Glutamatergic neuron (in vitro differentiated cells): Measurements from ENCODE around the gene IL1RL1. TPM values are rescaled to one million over a fixed set of nuclear protein-coding genes. Genes with fewer than 3 reads are reported as not detected.

Experiments
- DNase-seq: peaks from one replicate; pipeline ENCODE4 v3.0.0; 2022
- H3K27ac Mint-ChIP-seq: one replicate; pipeline ENCODE4 v1.8.0; 2020; ENCODE audit warnings: mild to moderate bottlenecking, mixed read lengths, inconsistent platforms; ENCODE audit not compliant: unreplicated experiment
- H3K27me3 Mint-ChIP-seq: one replicate; pipeline ENCODE4 v1.8.0; 2020; ENCODE audit warnings: mild to moderate bottlenecking, moderate library complexity, mixed read lengths, inconsistent platforms; ENCODE audit not compliant: unreplicated experiment
- H3K36me3 Mint-ChIP-seq: one replicate; pipeline ENCODE4 v1.8.0; 2020; ENCODE audit warnings: mild to moderate bottlenecking, mixed read lengths, inconsistent platforms; ENCODE audit not compliant: unreplicated experiment
- H3K4me1 Mint-ChIP-seq: one replicate; pipeline ENCODE4 v1.8.0; 2020; ENCODE audit warnings: mild to moderate bottlenecking, low read depth, mixed read lengths, inconsistent platforms; ENCODE audit not compliant: unreplicated experiment
- H3K4me3 Mint-ChIP-seq: one replicate; pipeline ENCODE4 v1.8.0; 2020; ENCODE audit warnings: mild to moderate bottlenecking, mixed read lengths, inconsistent platforms; ENCODE audit not compliant: unreplicated experiment
- H3K9me3 Mint-ChIP-seq: one replicate; pipeline ENCODE4 v1.8.0; 2020; ENCODE audit warnings: mild to moderate bottlenecking, moderate library complexity, mixed read lengths, inconsistent platforms; ENCODE audit not compliant: unreplicated experiment
- total RNA-seq: library from RNA; stranded (reverse); fragmentation: NEBNext Ultra II Directional; extraction: Animal tissue kit (Norgen Biotek cat#: 25700); gene quantifications from one replicate; pipeline ENCODE4 v1.2.1, GENCODE V29; 2021; ENCODE audit not compliant: unreplicated experiment
- TF ChIP-seq, protein P1 (sequence below): fragments of 200-600 bp; sonication (generic); IDR thresholded peaks from one replicate; pipeline ENCODE4 v1.5.0; 2021; ENCODE audit not compliant: partially characterized antibody, unreplicated experiment

IL1RL1 gene
- total RNA-seq, 1 donor from 2014 or later: not detected

DNA sequence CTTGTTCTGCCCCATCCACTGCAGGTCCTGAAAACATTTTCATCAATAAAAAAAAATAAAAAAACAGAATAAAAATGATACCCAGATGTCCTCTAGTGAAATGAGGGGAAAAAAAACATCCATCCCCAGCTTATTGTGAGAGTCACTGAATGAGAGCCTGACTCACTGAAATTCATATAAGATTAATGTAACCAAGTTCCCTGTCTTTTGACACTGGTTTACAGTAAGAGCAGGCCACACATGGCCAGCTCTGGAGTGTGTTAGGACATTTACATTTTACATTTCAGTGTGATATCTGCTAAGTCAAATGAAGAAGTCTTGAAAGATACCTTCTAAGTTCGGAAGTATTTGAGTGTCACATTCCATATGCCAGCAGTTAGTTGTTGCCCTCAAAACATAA, 23.1 kb downstream of the IL1RL1 start:
- no peaks in the 10 kb centered on the region for H3K4me1 Mint-ChIP-seq
- H3K27me3 Mint-ChIP-seq: no peaks in the 10 kb centered on the region
- TF ChIP-seq, protein P1, sequence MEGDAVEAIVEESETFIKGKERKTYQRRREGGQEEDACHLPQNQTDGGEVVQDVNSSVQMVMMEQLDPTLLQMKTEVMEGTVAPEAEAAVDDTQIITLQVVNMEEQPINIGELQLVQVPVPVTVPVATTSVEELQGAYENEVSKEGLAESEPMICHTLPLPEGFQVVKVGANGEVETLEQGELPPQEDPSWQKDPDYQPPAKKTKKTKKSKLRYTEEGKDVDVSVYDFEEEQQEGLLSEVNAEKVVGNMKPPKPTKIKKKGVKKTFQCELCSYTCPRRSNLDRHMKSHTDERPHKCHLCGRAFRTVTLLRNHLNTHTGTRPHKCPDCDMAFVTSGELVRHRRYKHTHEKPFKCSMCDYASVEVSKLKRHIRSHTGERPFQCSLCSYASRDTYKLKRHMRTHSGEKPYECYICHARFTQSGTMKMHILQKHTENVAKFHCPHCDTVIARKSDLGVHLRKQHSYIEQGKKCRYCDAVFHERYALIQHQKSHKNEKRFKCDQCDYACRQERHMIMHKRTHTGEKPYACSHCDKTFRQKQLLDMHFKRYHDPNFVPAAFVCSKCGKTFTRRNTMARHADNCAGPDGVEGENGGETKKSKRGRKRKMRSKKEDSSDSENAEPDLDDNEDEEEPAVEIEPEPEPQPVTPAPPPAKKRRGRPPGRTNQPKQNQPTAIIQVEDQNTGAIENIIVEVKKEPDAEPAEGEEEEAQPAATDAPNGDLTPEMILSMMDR: no peak

DNA sequence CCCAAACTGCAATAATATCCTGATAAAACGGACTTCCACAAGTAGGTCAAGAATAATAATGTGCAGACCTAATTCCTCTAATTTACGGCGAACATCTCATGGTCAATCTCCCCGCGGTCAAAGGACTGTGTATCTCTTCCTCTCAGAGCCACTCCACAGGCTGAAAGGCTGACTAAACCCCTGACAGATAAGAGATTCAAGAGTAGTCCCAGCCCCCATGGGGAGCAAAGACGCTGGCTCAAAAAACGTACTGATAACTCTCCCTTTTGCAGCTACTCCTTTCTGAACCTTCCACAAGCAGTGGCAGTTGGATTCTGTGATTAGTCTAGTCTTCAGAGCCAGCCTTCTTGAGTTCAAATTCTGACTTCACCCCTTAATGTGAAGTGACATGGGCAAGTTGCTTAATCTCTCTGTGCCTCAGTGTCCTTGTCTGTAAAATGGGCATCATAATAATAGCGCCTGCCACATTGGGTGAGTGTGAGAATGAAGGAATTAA, 24.6 kb downstream of the IL1RL1 start:
- H3K4me1 Mint-ChIP-seq: no peaks in the 10 kb centered on the region

More for the DNA sequence above, 23.1 kb downstream of the IL1RL1 start:
- Mint-ChIP-seq H3K36me3 (no peaks in the 10 kb centered on the region), H3K4me3 (no peak overlapping the region), H3K9me3 (no peaks in the 10 kb centered on the region), H3K27ac (no peak overlapping the region)
- DNase-seq: no peak

DNA sequence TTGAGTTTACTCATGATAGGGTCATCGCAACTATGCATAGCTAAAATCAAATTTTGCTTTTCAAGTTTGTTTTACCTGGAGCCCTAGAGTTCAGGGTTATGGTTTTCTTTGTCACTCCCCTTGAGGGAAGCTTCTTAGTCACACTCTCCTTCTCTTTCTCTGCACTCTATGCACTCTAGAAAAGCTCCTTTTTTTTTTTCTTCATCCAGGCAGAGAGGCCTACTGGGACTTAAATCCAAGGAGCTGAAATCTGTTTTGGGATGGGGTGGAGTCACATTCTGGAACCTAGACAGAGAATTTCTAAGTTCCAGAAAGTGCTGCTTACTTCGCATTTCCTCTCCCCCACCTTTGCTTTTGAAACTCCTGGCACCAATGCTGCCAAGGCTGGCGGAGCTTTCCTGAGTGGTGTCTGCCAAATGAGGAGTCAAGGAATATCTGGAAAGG, 25.2 kb downstream of the IL1RL1 start:
- H3K9me3 Mint-ChIP-seq: no peaks in the 10 kb centered on the region
- TF ChIP-seq, protein P1: no peak
- DNase-seq: no peak
- no peaks in the 10 kb centered on the region for H3K4me1 Mint-ChIP-seq
- no peaks in the 10 kb centered on the region for H3K27me3 Mint-ChIP-seq
- no peak overlapping the region for H3K4me3 Mint-ChIP-seq
- H3K36me3 Mint-ChIP-seq: no peaks in the 10 kb centered on the region
- no peak overlapping the region for H3K27ac Mint-ChIP-seq

More for the DNA sequence above, 24.6 kb downstream of the IL1RL1 start:
- Mint-ChIP-seq H3K27me3 (no peaks in the 10 kb centered on the region), H3K27ac (no peak overlapping the region), H3K9me3 (no peaks in the 10 kb centered on the region), H3K4me3 (no peak overlapping the region), H3K36me3 (no peaks in the 10 kb centered on the region)
- TF ChIP-seq, protein P1: no peak
- DNase-seq: no peak

DNA sequence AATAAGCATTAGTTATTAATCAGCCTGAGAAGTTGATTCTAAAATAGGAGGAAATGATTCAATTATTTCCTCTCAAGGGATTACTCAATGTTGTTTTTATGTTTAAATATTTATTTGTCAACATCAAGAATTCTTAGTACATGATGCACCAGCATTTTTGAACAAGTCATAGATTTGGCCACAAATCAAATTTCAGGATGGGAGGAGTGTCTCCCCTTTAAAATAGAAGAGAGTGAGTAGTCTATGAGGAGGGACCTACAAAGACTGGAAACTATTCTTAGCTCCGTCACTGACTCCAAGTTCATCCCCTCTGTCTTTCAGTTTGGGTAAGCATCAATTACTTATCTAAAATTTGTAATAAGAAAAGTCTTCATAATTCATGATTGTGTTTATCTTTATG, 25.6 kb downstream of the IL1RL1 start:
- Mint-ChIP-seq H3K4me3 (no peak overlapping the region), H3K9me3 (no peaks in the 10 kb centered on the region), H3K36me3 (no peaks in the 10 kb centered on the region), H3K27me3 (no peaks in the 10 kb centered on the region), H3K4me1 (no peaks in the 10 kb centered on the region), H3K27ac (no peak overlapping the region)
- TF ChIP-seq, protein P1: no peak
- DNase-seq: no peak

DNA sequence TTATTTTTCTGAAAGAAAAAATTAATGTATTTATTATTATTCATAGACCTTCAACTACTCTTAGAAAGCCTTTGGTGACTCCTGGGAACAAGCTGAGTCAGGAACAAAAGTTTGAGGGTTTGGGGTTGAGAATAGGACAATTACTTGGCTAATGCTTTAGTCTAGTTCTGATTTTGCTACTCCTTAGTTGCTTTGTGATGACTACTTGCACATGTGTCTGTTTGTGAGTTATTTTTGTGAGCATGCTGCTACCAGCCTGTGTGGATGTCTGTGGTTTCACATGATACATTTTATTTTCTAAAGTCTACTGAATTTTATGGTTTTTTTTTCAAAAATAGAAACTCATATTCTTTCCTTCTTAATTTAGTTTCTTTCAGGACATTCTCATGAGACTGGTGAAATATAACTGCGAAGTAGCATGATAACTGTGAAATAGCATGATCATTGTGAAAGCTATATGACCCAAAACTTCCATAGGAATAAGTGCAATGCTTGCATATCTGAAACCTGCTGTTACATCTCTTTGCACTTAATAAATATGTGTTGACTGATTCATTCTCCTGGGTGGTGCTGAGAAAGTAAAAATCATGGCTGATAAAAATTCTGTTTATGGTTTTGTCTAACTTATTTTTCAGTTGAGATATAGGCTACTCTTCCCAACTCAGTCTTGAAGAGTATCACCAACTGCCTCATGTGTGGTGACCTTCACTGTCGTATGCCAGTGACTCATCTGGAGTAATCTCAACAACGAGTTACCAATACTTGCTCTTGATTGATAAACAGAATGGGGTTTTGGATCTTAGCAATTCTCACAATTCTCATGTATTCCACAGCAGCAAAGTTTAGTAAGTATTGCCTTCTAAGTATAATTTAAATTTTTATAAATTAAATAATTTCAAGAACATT, 26.4 kb downstream of the IL1RL1 start:
- Mint-ChIP-seq H3K4me1 (no peaks in the 10 kb centered on the region), H3K27ac (no peak overlapping the region), H3K4me3 (no peak overlapping the region), H3K9me3 (no peaks in the 10 kb centered on the region), H3K27me3 (no peaks in the 10 kb centered on the region), H3K36me3 (no peaks in the 10 kb centered on the region)
- DNase-seq: no peak
- TF ChIP-seq, protein P1: no peak
